AG10803 (cell line): ENCODE results near the gene RNASET2.

Source experiments
- DNase-seq: peaks from one replicate; pipeline ENCODE4 v3.0.0; 2010; ENCODE audit warnings: low read depth
- H3K4me3 ChIP-seq: 2 replicates; pipeline ENCODE4 v1.5.1; 2011; ENCODE audit warnings: mild to moderate bottlenecking, low read length, control low read depth
- TF ChIP-seq, protein P1 (sequence below): conservative IDR thresholded peaks from 2 replicates; pipeline ENCODE4 v1.5.1; 2011; ENCODE audit warnings: mild to moderate bottlenecking, low read length, control low read depth, inconsistent platforms

The RNASET2 gene

GRCh38 chr6:166969390-166970002 lies 13.1 kb upstream of the RNASET2 start:
- DNase-seq, result peak; percentile 54
- H3K4me3 ChIP-seq, result no peak overlapping the region
- TF ChIP-seq, protein P1, sequence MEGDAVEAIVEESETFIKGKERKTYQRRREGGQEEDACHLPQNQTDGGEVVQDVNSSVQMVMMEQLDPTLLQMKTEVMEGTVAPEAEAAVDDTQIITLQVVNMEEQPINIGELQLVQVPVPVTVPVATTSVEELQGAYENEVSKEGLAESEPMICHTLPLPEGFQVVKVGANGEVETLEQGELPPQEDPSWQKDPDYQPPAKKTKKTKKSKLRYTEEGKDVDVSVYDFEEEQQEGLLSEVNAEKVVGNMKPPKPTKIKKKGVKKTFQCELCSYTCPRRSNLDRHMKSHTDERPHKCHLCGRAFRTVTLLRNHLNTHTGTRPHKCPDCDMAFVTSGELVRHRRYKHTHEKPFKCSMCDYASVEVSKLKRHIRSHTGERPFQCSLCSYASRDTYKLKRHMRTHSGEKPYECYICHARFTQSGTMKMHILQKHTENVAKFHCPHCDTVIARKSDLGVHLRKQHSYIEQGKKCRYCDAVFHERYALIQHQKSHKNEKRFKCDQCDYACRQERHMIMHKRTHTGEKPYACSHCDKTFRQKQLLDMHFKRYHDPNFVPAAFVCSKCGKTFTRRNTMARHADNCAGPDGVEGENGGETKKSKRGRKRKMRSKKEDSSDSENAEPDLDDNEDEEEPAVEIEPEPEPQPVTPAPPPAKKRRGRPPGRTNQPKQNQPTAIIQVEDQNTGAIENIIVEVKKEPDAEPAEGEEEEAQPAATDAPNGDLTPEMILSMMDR, result no peak

DNA sequence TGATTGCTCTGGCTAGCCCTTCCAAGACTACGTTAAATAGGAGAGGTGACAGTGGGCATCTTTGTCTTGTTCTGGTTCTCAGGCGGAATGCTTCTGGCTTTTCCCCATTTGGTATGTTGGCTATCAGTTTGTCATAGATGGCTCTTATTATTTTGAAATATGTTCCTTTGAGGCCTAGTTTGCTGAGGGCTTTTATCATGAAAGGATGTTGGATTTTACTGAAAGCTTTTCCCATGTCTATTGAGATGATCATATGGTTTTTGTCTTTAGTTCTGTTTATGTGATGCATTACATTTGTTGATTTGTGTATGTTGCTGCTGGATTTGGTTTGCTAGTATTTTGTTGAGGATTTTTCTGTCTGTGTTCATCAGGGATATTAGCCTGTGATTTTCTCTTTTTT lies 9.9 kb upstream of the RNASET2 start:
- H3K4me3 ChIP-seq, result no peak overlapping the region
- TF ChIP-seq, protein P1, result no peak

GRCh38 chr6:166960609-166960978 lies 4.2 kb upstream of the RNASET2 start:
- TF ChIP-seq, protein P1, result no peak
- no peak for DNase-seq
- H3K4me3 ChIP-seq, result no peak overlapping the region

More for the DNA sequence above, 9.9 kb upstream of the RNASET2 start:
- no peak for DNase-seq

DNA sequence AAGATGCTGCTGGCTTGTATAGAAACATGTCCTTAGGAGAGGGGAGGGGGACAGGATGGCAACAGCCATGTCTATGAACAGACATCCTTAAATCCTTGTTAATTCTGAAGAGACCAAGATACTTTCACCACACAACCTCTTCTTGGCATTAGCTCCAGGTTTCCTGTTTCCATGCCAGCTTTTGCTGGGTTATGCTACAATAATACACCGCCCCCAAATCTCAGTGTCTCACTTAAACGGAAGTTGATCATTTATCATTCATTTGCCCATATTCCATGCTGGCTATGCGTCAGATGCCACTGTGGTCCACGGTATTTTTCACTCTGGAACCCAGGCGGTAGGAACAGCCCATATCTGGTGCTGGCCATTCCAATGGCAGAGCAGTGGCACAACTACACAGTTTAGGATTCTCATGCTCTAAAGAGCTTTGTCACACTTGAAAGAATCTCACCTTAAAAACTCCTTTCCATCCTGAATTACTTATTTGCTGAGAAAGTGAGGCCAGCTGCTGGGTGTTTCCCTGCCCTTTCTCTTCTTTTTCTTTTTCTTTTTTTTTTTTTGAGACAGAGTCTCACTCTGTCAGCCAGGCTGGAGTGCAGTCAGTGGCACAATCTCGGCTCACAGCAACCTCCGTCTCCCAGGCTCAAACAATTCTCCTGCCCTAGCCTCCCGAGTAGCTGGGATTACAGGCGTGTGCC lies 3.7 kb upstream of the RNASET2 start:
- no peak for DNase-seq
- H3K4me3 ChIP-seq, result no peak overlapping the region
- TF ChIP-seq, protein P1, result no peak

DNA sequence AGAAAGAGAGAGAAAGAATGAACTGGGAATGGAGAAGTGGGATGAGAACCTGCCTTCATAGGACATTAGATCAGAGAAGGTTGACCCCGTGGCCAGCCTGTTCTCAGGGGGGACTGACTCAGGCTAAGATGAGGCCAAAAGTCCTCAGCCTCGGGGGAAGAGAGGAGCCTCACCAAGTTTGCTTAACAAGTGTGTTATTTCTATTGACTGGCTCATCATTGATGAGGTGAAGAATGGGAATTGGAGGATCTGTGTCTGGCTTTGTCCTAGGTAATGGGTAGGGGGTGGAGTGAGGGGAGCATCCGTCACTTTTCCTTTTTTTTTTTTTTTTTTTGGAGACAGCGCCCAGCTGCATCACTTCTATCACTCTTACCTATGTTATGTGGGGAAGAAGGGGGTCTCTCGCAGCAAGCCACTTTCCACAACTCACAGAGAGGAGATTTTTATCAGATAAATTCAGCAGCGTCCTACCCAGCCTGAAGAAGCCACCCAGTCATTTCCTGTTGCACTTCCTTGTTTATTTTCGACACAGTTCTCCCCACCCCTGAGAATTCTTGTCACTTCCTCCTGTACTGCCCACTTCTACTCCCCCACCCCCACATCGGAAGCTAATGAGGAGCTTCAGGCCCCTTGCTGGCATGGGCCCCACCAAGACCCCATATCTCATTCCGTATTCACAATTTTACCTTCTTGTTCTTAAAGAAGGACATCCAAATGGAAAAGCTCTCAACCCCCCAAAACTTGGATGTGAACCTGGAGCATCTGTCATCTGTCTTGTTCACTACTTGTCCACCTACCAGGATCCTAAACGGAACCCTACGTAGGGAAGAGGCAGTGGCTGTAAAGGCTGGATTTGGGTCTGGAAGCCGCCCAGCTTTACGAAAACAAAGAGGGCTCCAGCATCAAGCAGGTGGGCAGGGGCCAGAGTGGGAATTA lies 2.8 kb upstream of the RNASET2 start:
- no peak overlapping the region for H3K4me3 ChIP-seq
- TF ChIP-seq, protein P1, result no peak
- no peak for DNase-seq

GRCh38 chr6:166957805-166958076 lies 1.4 kb upstream of the RNASET2 start:
- no peak overlapping the region for H3K4me3 ChIP-seq
- no peak for DNase-seq
- TF ChIP-seq, protein P1, result no peak
